HepG2 (cell line): Measurements from ENCODE around the gene ZSCAN2.
"Not testable (repeated sequence)": the region's sequence is repeated elsewhere in the genome, so short reads cannot be mapped to it uniquely, and the experiment has no call there.

Source experiments
- CTCF ChIP-seq: sonication (generic); formaldehyde crosslinking; IDR thresholded peaks from 2 replicates; pipeline ENCODE4 v1.5.0; 2020; ENCODE audit warnings: mild to moderate bottlenecking, missing genetic modification reagents, moderate library complexity
- KLF9 ChIP-seq: IDR thresholded peaks from 2 replicates; pipeline ENCODE4 v1.6.1; 2016; ENCODE audit warnings: low read depth
- NR2F6 ChIP-seq, 2 experiments: IDR thresholded peaks; 2 replicates each; pipeline ENCODE4 v1.6.1; 2016; ENCODE audit warnings: antibody characterized with exemption in 1 of 2, mild to moderate bottlenecking in 1 of 2
- ZBTB21 ChIP-seq: sonication (generic); formaldehyde crosslinking; IDR thresholded peaks from 2 replicates; pipeline ENCODE4 v1.4.0; 2020; ENCODE audit warnings: missing genetic modification reagents
- ZNF274 ChIP-seq: sonication (generic); formaldehyde crosslinking; IDR thresholded peaks from 2 replicates; pipeline ENCODE4 v1.5.1; 2020; ENCODE audit warnings: mild to moderate bottlenecking, missing genetic modification reagents

DNA sequence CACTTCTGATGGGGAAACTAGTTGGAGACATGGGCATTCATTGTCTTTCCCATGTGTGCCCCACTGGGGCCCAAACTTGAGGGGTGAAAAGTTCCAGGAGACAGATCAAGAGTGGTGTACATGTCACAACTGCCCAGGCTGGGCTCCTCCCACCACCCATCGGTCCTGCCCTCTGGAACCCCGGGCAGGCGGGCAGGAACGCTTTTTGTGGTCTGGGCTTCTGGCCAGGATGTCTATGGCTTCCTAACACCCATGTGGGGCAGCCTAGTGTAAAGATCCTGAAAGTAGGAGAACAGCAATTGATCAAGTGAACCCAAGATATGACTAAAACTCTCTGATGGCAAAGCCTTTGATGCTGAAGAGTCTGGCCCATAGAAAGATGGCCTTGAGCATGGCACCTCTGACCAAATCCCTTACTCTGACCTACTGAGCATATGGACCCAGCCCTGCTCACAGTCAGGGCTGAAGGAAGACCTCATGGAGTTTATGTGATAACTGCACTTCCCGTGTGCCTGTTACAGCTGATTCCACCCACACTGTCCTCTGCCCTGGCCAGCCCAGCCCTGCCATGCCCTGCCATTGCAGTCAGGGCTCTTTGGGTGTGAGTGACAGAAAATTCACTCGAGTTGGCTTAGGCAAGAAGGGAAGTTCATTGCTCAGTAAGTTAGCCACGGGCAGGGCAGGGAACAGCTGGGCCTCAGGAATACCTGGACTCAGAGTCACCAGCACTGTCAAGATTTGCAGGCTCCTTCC lies 19.0 kb upstream of the ZSCAN2 start:
- not testable (repeated sequence) for TF ChIP-seq ZBTB21 (CRISPR knock-in tag); CTCF (CRISPR knock-in tag); ZNF274 (CRISPR knock-in tag); NR2F6 (IDR thresholded peaks at IDR 0.05); NR2F6 (CRISPR knock-in tag; IDR thresholded peaks at IDR 0.05); KLF9
